Kidney (tissue), 14 donors: ENCODE data around the gene HOXC6. TPM values are rescaled to one million over a fixed set of nuclear protein-coding genes. Genes with fewer than 3 reads are reported as not detected.

Experiments used
- DNase-seq, 5 donors: peaks; one replicate each; pipeline ENCODE4 v3.0.0-alpha.2; 2013 to 2020
- FAIRE-seq: peaks from 2 replicates; lab custom pipeline; 2012; peaks lifted over from hg19 to GRCh38; lab: Jason Lieb, UNC
- H3K27ac ChIP-seq, 2 donors: one replicate each; pipeline ENCODE4 v1.7.0; 2013; ENCODE audit warnings: low read depth in 2 of 2, low read length in 2 of 2, inconsistent platforms in 1 of 2
- H3K27me3 ChIP-seq: one replicate; pipeline ENCODE4 v1.7.1; 2013; ENCODE audit warnings: low read length, inconsistent platforms; ENCODE audit not compliant: control insufficient read depth, insufficient read depth
- H3K36me3 ChIP-seq, 3 donors: one replicate each; pipeline versions ENCODE4 v1.7.0 to v1.7.1; 2013; ENCODE audit warnings: low read length in 3 of 3, control low read depth in 1 of 3, inconsistent platforms in 1 of 3; ENCODE audit not compliant: insufficient read depth in 3 of 3, control insufficient read depth in 2 of 3
- H3K4me1 ChIP-seq, 3 donors: one replicate each; pipeline versions ENCODE4 v1.7.0 to v1.7.1; 2013; ENCODE audit warnings: low read length in 3 of 3, inconsistent platforms in 1 of 3, low read depth in 1 of 3; ENCODE audit not compliant: control insufficient read depth in 2 of 3, insufficient read depth in 2 of 3
- H3K4me3 ChIP-seq, 3 donors: one replicate each; pipeline versions ENCODE4 v1.7.0 to v1.8.1; 2013; ENCODE audit warnings: low read length in 3 of 3, control low read depth in 1 of 3, inconsistent platforms in 1 of 3
- H3K9ac ChIP-seq, 3 donors: one replicate each; pipeline versions ENCODE4 v1.7.0 to v1.7.1; 2013; ENCODE audit warnings: low read length in 3 of 3, control low read depth in 1 of 3, inconsistent platforms in 1 of 3
- H3K9me3 ChIP-seq, 3 donors: one replicate each; pipeline versions ENCODE4 v1.7.0 to v1.7.1; 2013; ENCODE audit warnings: low read length in 3 of 3, control low read depth in 1 of 3, inconsistent platforms in 1 of 3; ENCODE audit not compliant: control insufficient read depth in 2 of 3, insufficient read depth in 1 of 3
- intact Hi-C: fragments of 100-400 bp; cut with DNase I; formaldehyde crosslinking; loops from one replicate; pipeline ENCODE4 v1.11.1; 2022
- polyA plus RNA-seq: library from polyadenylated mRNA; stranded (reverse); fragments of 350-450 nt; fragmentation: Illumina TruSeq; extraction: RNeasy Lipid Tissue Mini Kit (QIAGEN cat#74804); gene quantifications from one replicate; pipeline ENCODE4 v1.2.3, GENCODE V29; 2014; ENCODE audit warnings: low read depth, low replicate concordance; ENCODE audit not compliant: insufficient read depth
- total RNA-seq: library from RNA; stranded (reverse); fragmentation: NEBNext Ultra II Directional; extraction: Animal tissue kit (Norgen Biotek cat#: 25700); gene quantifications from one replicate; pipeline ENCODE4 v1.2.1, GENCODE V29; 2021
- TF ChIP-seq, protein P1 (sequence below): IDR thresholded peaks from 3 replicates; pipeline ENCODE4 v1.5.1; 2012; ENCODE audit warnings: mild to moderate bottlenecking, moderate library complexity, borderline replicate concordance; ENCODE audit not compliant: insufficient read depth; ENCODE audit errors: extremely low read depth
- donor health status: control.
- donor health status: control.
- donor health status: control.
- donor health status: control.
- donor health status: control.
- donor health status: DM: yes; HTN: yes; CAD: no.
- donor health status: Normal renal cell carcinoma (clear cell type).

The HOXC6 gene
- total and polyA plus RNA-seq, 2 donors from 2014 or later = 11.4 to 22.0 TPM

DNA sequence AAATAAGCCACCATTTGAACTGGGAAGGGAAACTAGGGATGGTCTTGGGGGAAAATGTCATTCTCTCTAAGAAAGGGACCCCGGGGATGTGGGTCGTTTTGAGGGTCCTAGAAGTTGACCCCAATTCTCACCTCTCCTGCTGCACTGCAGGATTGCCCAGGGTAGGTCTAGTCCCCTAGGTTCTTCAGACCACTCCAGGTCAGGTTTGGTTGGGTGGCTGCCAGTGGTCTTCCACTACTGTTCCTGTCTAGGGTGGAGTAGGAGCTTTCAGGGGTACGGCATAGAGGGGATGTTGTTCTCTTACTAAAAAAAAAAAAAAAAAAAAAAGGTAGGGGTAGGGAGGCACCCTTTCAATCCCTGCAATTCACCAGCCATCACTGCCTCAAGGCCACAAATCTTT, 12.2 kb upstream of the HOXC6 start:
- intact Hi-C loops = no loop called here
- TF ChIP-seq, protein P1, sequence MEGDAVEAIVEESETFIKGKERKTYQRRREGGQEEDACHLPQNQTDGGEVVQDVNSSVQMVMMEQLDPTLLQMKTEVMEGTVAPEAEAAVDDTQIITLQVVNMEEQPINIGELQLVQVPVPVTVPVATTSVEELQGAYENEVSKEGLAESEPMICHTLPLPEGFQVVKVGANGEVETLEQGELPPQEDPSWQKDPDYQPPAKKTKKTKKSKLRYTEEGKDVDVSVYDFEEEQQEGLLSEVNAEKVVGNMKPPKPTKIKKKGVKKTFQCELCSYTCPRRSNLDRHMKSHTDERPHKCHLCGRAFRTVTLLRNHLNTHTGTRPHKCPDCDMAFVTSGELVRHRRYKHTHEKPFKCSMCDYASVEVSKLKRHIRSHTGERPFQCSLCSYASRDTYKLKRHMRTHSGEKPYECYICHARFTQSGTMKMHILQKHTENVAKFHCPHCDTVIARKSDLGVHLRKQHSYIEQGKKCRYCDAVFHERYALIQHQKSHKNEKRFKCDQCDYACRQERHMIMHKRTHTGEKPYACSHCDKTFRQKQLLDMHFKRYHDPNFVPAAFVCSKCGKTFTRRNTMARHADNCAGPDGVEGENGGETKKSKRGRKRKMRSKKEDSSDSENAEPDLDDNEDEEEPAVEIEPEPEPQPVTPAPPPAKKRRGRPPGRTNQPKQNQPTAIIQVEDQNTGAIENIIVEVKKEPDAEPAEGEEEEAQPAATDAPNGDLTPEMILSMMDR = no peak
- Histone ChIP-seq H3K27ac (peak overlapping the region; percentile 43 to 52), H3K4me1 (peaks cover 0 to 25% (median 13%) of the 10 kb centered on the region in 3 donors), H3K36me3 (no peaks in the 10 kb centered on the region), H3K9ac (peak overlapping the region in 1 of 3 donors; percentile 19), H3K27me3 (no peaks in the 10 kb centered on the region), H3K4me3 (peak overlapping the region; percentile 26 to 37 (median 29)), H3K9me3 (no peaks in the 10 kb centered on the region)
- no peak for FAIRE-seq
- DNase-seq = peak in 1 of 5 donors; percentile 70

DNA sequence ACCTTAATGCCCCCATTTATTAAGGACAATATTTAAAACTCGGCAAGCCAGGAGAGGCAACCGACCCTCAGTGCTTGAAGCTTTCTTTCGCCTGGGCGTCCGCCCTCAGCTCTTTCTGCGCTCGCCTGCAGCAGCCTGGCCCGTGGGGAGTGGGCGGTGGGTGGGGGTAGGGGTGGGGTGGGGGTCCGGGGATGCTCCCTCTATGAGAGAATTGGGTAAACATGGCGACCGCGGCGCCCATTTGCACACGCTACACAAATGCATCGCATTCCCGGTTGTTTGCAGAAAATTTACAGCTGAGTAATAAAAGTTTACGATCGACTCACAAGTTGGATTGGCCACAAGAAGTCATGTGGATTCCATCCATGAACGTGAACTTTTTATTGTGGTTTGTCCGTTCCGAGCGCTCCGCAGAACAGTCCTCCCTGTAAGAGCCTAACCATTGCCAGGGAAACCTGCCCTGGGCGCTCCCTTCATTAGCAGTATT, 11.7 kb upstream of the HOXC6 start:
- H3K4me1 ChIP-seq = peaks cover 0 to 25% (median 13%) of the 10 kb centered on the region in 3 donors
- no peaks in the 10 kb centered on the region for H3K27me3 ChIP-seq
- peak overlapping the region in 2 of 3 donors; percentile 19 to 72 for H3K9ac ChIP-seq
- FAIRE-seq = no peak
- H3K36me3 ChIP-seq = no peaks in the 10 kb centered on the region
- TF ChIP-seq, protein P1 = no peak
- intact Hi-C loops = no loop called here
- H3K4me3 ChIP-seq = peak overlapping the region; percentile 70 to 87 (median 83)
- no peaks in the 10 kb centered on the region for H3K9me3 ChIP-seq
- H3K27ac ChIP-seq = peak overlapping the region; percentile 43 to 52
- peak; percentile 85 to 97 (median 93) for DNase-seq

DNA sequence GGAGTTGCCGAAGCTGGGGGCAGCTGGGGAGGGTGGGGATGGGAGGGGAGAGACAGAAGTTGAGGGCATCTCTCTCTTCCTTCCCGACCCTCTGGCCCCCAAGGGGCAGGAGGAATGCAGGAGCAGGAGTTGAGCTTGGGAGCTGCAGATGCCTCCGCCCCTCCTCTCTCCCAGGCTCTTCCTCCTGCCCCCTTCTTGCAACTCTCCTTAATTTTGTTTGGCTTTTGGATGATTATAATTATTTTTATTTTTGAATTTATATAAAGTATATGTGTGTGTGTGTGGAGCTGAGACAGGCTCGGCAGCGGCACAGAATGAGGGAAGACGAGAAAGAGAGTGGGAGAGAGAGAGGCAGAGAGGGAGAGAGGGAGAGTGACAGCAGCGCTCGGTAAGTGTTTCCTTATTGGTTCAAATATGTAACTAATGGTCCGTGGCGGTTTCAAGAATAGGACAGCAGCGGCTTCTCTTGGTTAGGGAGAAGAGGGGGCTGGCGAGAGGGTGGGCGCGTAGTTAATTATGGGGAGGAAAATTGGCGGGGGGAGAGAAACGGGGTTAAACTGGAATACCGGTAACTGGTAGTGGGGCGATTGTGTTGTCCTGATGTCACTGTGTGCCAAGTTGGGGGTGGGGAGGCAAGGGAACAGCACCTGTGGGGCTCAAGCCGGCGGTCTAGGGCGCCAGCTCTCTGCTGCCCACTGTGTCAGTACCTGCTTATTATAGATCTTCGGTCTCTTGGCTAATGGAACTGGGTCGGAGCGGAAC, 11.0 kb upstream of the HOXC6 start:
- H3K27me3 ChIP-seq = no peaks in the 10 kb centered on the region
- peaks cover 0 to 25% (median 15%) of the 10 kb centered on the region in 3 donors for H3K4me1 ChIP-seq
- TF ChIP-seq, protein P1 = no peak
- DNase-seq = peak in 3 of 5 donors; percentile 87 to 88 (median 88)
- peak overlapping the region; percentile 4 to 90 (median 72) for H3K9ac ChIP-seq
- peak overlapping the region; percentile 92 to 96 for H3K27ac ChIP-seq
- no peaks in the 10 kb centered on the region for H3K36me3 ChIP-seq
- peak overlapping the region; percentile 70 to 87 (median 83) for H3K4me3 ChIP-seq
- FAIRE-seq = no peak
- intact Hi-C loops = no loop called here
- no peaks in the 10 kb centered on the region for H3K9me3 ChIP-seq
